NB4 (cell line): ENCODE measurements around the gene DISP2.

ENCODE experiments used
- POLR2A ChIP-seq: IDR thresholded peaks from 2 replicates; pipeline ENCODE4 v1.6.1; 2011; ENCODE audit warnings: mild to moderate bottlenecking; ENCODE audit not compliant: insufficient read length; ENCODE audit errors: extremely low read depth
- TF ChIP-seq, protein P1 (sequence below): IDR thresholded peaks from one replicate; pipeline ENCODE4 v1.5.1; 2012; ENCODE audit warnings: low read depth, low read length

- TF ChIP-seq, protein P1, sequence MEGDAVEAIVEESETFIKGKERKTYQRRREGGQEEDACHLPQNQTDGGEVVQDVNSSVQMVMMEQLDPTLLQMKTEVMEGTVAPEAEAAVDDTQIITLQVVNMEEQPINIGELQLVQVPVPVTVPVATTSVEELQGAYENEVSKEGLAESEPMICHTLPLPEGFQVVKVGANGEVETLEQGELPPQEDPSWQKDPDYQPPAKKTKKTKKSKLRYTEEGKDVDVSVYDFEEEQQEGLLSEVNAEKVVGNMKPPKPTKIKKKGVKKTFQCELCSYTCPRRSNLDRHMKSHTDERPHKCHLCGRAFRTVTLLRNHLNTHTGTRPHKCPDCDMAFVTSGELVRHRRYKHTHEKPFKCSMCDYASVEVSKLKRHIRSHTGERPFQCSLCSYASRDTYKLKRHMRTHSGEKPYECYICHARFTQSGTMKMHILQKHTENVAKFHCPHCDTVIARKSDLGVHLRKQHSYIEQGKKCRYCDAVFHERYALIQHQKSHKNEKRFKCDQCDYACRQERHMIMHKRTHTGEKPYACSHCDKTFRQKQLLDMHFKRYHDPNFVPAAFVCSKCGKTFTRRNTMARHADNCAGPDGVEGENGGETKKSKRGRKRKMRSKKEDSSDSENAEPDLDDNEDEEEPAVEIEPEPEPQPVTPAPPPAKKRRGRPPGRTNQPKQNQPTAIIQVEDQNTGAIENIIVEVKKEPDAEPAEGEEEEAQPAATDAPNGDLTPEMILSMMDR = no peak
- no peak for TF ChIP-seq POLR2A
Observed at GRCh38 chr15:40309344-40309862, 48.6 kb upstream of the DISP2 start.
